GM12872 (cell line): Measurements from ENCODE around the gene P2RY14.
A peak's percentile ranks its signal among the peaks of the same experiment; 100 is the strongest.

Experiments used
- TF ChIP-seq, protein P1 (sequence below): IDR thresholded peaks from 3 replicates; pipeline ENCODE4 v1.5.1; 2011; ENCODE audit warnings: low read depth, mild to moderate bottlenecking, low read length, moderate library complexity; ENCODE audit not compliant: insufficient read depth

P2RY14 gene

DNA sequence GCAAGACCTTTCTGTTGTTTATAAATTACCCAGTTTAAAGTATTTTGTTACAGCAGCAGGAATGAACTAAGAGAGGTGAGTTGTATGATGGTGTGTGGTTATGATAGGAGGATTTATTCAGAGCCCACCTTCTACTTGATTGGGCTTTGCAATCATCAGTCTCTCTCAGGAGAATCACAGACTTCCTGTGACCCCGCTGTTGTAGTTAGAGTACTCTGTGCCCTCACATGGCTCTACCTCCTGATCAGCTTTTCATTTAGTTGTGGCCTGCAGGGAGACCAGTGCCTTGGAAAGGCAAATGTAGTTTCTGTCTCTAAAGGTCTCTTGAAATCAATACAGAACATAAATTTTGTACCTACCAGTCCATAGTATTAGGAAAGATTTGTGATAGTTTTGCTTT is 7.6 kb upstream of the P2RY14 start:
- TF ChIP-seq, protein P1, sequence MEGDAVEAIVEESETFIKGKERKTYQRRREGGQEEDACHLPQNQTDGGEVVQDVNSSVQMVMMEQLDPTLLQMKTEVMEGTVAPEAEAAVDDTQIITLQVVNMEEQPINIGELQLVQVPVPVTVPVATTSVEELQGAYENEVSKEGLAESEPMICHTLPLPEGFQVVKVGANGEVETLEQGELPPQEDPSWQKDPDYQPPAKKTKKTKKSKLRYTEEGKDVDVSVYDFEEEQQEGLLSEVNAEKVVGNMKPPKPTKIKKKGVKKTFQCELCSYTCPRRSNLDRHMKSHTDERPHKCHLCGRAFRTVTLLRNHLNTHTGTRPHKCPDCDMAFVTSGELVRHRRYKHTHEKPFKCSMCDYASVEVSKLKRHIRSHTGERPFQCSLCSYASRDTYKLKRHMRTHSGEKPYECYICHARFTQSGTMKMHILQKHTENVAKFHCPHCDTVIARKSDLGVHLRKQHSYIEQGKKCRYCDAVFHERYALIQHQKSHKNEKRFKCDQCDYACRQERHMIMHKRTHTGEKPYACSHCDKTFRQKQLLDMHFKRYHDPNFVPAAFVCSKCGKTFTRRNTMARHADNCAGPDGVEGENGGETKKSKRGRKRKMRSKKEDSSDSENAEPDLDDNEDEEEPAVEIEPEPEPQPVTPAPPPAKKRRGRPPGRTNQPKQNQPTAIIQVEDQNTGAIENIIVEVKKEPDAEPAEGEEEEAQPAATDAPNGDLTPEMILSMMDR, result no peak

- TF ChIP-seq, protein P1, result no peak
These were observed 5.6 kb upstream of the P2RY14 start for GRCh38 chr3:151283907-151284461.

DNA sequence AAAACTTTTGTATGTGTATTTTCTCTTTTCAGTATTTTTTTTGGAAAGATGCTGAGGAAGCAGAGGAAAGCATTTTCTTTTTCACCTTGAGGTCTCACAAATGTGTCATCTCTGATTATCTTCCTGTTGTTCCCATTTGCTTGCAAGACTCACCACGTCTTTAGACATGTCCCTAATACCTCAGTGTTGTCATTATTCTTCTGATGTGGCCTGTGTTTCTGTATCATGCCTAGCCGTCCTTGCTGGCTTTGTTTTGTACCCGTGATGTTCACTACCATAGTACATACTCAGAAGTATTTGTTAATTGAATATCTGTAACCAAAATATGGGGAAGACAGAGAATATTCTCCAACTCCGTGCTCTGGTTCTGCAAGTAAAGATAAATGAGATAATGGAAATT is 5.0 kb upstream of the P2RY14 start:
- TF ChIP-seq, protein P1, result no peak

GRCh38 chr3:151282921-151283320 is 4.6 kb upstream of the P2RY14 start:
- TF ChIP-seq, protein P1, result peak; percentile 48; the same call in 2 of the 3 replicates

- TF ChIP-seq, protein P1, result no peak
These were observed 3.5 kb upstream of the P2RY14 start for GRCh38 chr3:151281671-151282324.

GRCh38 chr3:151276687-151277042 is 1.7 kb downstream of the P2RY14 start:
- TF ChIP-seq, protein P1, result no peak

DNA sequence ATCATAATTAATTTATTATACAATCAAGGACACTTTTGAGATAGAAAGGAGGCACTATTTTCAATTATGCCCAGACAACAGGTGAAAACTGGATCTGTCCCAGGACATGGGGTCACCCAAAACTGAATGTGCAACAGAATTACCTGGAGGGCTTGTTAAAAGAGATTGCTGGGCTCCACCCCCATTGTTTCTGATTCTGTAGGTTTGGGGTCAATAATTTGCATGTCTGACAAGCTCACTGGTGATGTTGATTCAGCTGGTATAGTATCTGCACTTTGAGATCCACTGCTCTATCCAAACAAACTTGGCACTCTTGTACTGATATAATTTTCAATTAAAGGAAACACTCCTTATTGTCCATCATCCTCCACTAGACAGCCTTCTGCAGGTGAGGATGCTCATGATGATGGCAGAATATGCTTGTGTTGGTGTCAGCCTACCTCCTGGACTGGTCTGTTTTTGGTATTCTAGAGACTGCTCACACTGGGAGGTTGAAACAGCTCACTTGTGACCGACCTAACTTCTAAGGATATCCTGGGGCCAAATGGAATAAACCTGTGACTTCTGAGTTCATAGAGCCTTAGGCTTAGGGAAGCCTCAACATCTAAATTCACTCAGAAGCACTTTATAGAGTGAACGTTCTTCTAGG is 2.2 kb downstream of the P2RY14 start:
- TF ChIP-seq, protein P1, result no peak
